PFSK-1 (cell line): ENCODE data around the gene ITGA1.

Experiments used
- FOXP2 ChIP-seq: optimal IDR thresholded peaks from 2 replicates; pipeline ENCODE3; 2011; ENCODE audit warnings: borderline replicate concordance, control low read depth, inconsistent platforms; ENCODE audit not compliant: insufficient read depth; ENCODE audit errors: extremely low read length, extremely low read depth
- POLR2AphosphoS5 ChIP-seq: IDR thresholded peaks from 2 replicates; pipeline ENCODE4 v1.6.1; 2012; ENCODE audit warnings: low read depth, mild to moderate bottlenecking, control low read depth, low read length, moderate library complexity
- REST ChIP-seq, 2 experiments: IDR thresholded peaks; 2 replicates each; pipeline versions ENCODE4 v1.6.1 to v1.8.0; 2011 to 2012; ENCODE audit warnings: low read depth in 2 of 2, low read length in 2 of 2, control low read depth in 1 of 2, inconsistent platforms in 1 of 2, mild to moderate bottlenecking in 1 of 2, moderate library complexity in 1 of 2; ENCODE audit not compliant: insufficient read depth in 1 of 2
- SIN3A ChIP-seq: IDR thresholded peaks from 2 replicates; pipeline ENCODE4 v1.6.1; 2012; ENCODE audit warnings: mild to moderate bottlenecking, low read length, moderate library complexity, borderline replicate concordance; ENCODE audit not compliant: insufficient read depth
- TAF1 ChIP-seq: IDR thresholded peaks from 2 replicates; pipeline ENCODE4 v1.6.1; 2012; ENCODE audit warnings: low read length, control low read depth, borderline replicate concordance; ENCODE audit not compliant: insufficient read depth

Gene ITGA1

GRCh38 chr5:52801329-52801728 is 13.6 kb downstream of the ITGA1 start:
- no peak for TF ChIP-seq FOXP2
- TF ChIP-seq REST (IDR thresholded peaks at IDR 0.05; ENCODE audit: insufficient read depth in 1 of 2, low read depth in 2 of 2, low read length in 2 of 2): no peak
- TF ChIP-seq POLR2AphosphoS5: no peak
- no peak for TF ChIP-seq TAF1
- no peak for TF ChIP-seq SIN3A

- TF ChIP-seq POLR2AphosphoS5 (no peak), TAF1 (no peak), REST (IDR thresholded peaks at IDR 0.05; ENCODE audit: insufficient read depth in 1 of 2, low read depth in 2 of 2, low read length in 2 of 2) (no peak), FOXP2 (no peak), SIN3A (no peak)
Measured at GRCh38 chr5:52802272-52802973, 14.7 kb downstream of the ITGA1 start.

- TF ChIP-seq FOXP2 (no peak), POLR2AphosphoS5 (no peak), SIN3A (no peak), REST (IDR thresholded peaks at IDR 0.05; ENCODE audit: insufficient read depth in 1 of 2, low read depth in 2 of 2, low read length in 2 of 2) (no peak), TAF1 (no peak)
Measured at GRCh38 chr5:52802974-52803336, 15.2 kb downstream of the ITGA1 start.

- no peak for TF ChIP-seq FOXP2
- TF ChIP-seq TAF1: no peak
- no peak for TF ChIP-seq REST (IDR thresholded peaks at IDR 0.05; ENCODE audit: insufficient read depth in 1 of 2, low read depth in 2 of 2, low read length in 2 of 2)
- TF ChIP-seq SIN3A: no peak
- TF ChIP-seq POLR2AphosphoS5: no peak
Measured at GRCh38 chr5:52804387-52804791, 16.7 kb downstream of the ITGA1 start.

GRCh38 chr5:52804981-52805380 is 17.3 kb downstream of the ITGA1 start:
- TF ChIP-seq REST (IDR thresholded peaks at IDR 0.05; ENCODE audit: insufficient read depth in 1 of 2, low read depth in 2 of 2, low read length in 2 of 2) (no peak), FOXP2 (no peak), POLR2AphosphoS5 (no peak), TAF1 (no peak), SIN3A (no peak)
